Brain microvascular endothelial cell (primary cell): ENCODE results near the gene KRTAP5-10.

Experiments used
- DNase-seq: peaks from one replicate; pipeline ENCODE4 v3.0.0-alpha.2; 2020
- H3K27ac ChIP-seq: fragments of 250-450 bp; sonication (Bioruptor Pico); 2 replicates; pipeline ENCODE4 v1.5.1; 2020; ENCODE audit warnings: mild to moderate bottlenecking, moderate library complexity
- H3K27me3 ChIP-seq: fragments of 250-450 bp; sonication (Bioruptor Pico); replicated peaks from 2 replicates; pipeline ENCODE4 v1.5.1; 2020; ENCODE audit warnings: mild to moderate bottlenecking
- H3K36me3 ChIP-seq: fragments of 250-450 bp; sonication (Bioruptor Pico); replicated peaks from 2 replicates; pipeline ENCODE4 v1.5.1; 2020; ENCODE audit warnings: mild to moderate bottlenecking
- H3K4me3 ChIP-seq: 2 replicates; pipeline ENCODE4 v1.5.1; 2011; ENCODE audit warnings: low read depth, mild to moderate bottlenecking, control low read depth, low read length, moderate library complexity
- CTCF ChIP-seq: IDR thresholded peaks from 2 replicates; pipeline ENCODE4 v1.5.1; 2011; ENCODE audit warnings: low read depth, mild to moderate bottlenecking, moderate library complexity, low read length, control low read depth, inconsistent platforms; ENCODE audit errors: missing control alignments
- in situ Hi-C: cut with HindIII; loops from 2 replicates; pipeline ENCODE4 v1.10.0; 2017; ENCODE audit warnings: low sequenced_read_pairs, low pct_ligation_motif_present

The KRTAP5-10 gene

DNA sequence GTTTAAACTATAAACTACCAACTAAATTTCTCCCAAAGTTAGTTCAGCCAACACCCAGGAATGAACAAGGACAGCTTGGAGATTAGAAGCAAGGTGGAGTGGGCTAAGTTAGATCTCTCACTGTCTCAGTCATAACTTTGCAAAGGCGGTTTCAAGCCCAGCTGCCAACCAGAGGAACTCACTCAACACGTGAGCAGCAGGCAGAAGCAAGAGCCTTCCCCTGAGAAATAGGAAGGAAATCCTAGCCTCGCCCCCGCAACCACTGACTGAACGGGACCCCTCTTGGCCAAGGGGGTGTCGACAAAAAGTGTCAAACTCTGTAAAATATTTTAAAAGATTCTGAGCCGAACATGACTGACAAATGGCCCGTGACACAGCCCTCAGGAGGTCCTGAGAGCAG is 21.5 kb upstream of the KRTAP5-10 start:
- no peak for DNase-seq
- H3K27ac ChIP-seq = no peak overlapping the region
- TF ChIP-seq CTCF = no peak
- H3K36me3 ChIP-seq = no peaks in the 10 kb centered on the region
- no peak overlapping the region for H3K4me3 ChIP-seq
- no peaks in the 10 kb centered on the region for H3K27me3 ChIP-seq
- in situ Hi-C loops = no loop called here

DNA sequence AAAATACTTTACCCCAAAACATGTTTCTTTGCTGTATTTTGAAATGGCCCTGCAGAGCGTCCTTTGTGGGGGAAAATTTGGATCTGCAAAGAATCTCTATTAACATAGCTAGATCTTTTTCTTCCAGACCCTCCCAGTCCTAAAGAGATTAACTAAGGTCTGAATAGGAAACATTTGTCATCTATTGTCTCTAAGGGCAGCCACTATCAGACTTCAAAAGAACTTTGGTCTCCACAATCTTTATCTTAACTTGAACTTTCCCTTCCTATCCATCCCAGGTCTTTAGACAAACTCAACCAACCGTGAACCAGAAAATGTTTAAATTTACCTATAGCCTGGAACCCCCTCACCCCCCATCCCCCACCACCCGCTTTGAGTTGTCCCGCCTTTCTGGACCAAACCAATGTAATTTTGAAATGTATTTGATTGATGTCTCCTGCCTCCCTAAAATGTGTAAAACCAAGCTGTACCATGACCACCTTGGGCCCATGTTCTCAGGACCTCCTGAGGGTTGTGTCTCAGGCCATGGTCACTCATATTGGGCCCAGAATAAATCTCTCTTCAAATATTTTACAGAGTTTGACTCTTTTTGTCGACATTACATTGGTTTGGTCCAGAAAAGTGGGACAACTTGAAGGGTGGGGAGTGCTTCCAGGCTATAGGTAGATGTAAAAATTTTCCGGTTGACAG is 20.7 kb upstream of the KRTAP5-10 start:
- Histone ChIP-seq H3K27me3 (no peaks in the 10 kb centered on the region), H3K36me3 (no peaks in the 10 kb centered on the region), H3K27ac (no peak overlapping the region), H3K4me3 (no peak overlapping the region)
- no peak for TF ChIP-seq CTCF
- in situ Hi-C loops = no loop called here
- no peak for DNase-seq

GRCh38 chr11:71545405-71545966 is 19.9 kb upstream of the KRTAP5-10 start:
- Histone ChIP-seq H3K27me3 (no peaks in the 10 kb centered on the region), H3K27ac (no peak overlapping the region), H3K4me3 (no peak overlapping the region), H3K36me3 (no peaks in the 10 kb centered on the region)
- in situ Hi-C loops = no loop called here
- no peak for TF ChIP-seq CTCF
- DNase-seq = no peak

DNA sequence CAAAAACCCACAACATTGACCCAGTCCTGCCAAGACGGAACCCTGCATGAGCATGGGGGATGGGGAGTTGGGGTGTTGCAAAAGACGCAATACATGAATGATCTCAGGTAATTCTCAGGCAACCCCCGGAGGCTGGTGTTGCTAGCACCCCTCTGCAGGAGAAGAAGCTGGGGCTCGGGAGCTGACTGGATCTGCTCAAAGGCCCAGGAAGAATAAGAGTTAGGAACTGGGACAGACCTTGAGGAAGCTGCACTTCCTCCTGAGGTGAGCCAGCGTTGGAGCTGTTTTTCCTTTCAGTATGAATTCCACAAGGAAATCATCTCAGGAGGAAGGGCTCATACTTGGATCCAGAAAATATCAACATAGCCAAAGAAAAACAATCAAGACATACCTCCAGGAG is 17.2 kb upstream of the KRTAP5-10 start, which contains the start of gene KRTAP5-9:
Gene KRTAP5-9 (plus strand): TSS at position 301 of the 400 bp plus-strand sequence. CDS start 238 bp downstream, outside the sequence.
- no peak for DNase-seq
- Histone ChIP-seq H3K36me3 (no peaks in the 10 kb centered on the region), H3K27me3 (no peaks in the 10 kb centered on the region), H3K27ac (no peak within 1 kb of the TSS), H3K4me3 (no peak within 1 kb of the TSS)
- TF ChIP-seq CTCF = no peak
- in situ Hi-C loops = no loop called here

- Histone ChIP-seq H3K27ac (no peak overlapping the region), H3K36me3 (no peaks in the 10 kb centered on the region), H3K4me3 (no peak overlapping the region), H3K27me3 (no peaks in the 10 kb centered on the region)
- DNase-seq = no peak
- in situ Hi-C loops = no loop called here
- TF ChIP-seq CTCF = no peak
These were observed 16.6 kb upstream of the KRTAP5-10 start for GRCh38 chr11:71548716-71549151.
